ENCODE results near the gene EHBP1L1. TPM values are rescaled to one million over a fixed set of nuclear protein-coding genes. Genes with fewer than 3 reads are reported as not detected.

EHBP1L1 gene
- polyA plus RNA-seq, 1 donor (not counting 4 experiments of a cell fraction or from before 2014, with no cell fraction given) = 10.4 TPM

DNA sequence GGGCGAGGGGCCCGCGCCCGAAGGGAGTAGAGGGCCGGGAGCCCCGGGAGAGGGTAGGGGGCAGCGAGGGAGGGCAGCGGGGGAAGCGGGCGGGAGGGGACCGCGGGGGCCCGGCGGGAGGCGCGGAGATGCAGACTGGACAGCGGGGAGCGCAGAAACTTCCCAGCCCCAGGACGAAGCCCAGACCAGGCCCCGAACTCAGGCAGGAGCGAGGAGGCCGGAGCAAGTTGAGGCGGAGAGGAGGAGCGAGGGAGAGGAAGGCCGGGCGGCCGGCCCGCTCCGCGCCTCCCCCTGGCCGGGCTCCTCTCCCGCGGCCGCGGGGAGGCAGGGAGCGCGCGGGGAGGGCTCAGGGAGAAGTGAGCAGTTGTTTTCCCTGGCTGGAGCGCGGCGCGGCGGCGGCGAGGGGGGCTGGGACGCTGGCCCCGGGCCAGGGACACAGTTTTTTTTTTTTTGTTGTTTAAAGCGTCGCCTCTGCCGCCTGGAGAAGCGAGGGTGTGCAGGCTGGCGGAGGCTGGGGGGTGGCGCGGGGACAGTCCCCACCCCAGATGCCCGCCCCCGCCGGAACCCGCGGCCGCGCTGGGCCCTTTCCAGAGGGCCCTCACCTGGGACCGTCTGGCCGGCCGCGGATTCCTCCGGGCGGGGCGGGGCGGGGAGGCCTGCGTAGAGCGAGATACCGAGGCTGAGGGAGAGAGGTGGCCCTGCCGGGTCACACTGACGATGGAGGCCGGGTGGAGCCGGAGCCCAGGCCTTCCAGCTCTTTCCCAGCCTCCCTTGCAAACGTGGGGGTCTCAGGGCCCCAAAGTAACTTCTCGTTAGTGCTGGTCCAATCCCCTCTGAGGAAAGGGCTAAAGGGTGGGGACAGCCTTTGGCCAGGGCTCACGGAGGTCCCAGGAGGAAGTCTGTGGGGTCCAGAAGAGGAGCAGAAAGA is 17.6 kb upstream of the EHBP1L1 start, which contains the start of gene LTBP3:
Gene LTBP3, minus strand, starts transcription at position 358 of the 928 bp plus-strand sequence. CDS start 400 bp downstream, outside the sequence.
- peak within 1 kb of the TSS; percentile 21 to 50 (median 31) for H3K4me3 ChIP-seq (ENCODE audit: control insufficient read depth in 2 of 3, extremely low read depth in 1 of 3, insufficient read depth in 2 of 3, low read depth in 1 of 3, low read length in 3 of 3)
- dilution Hi-C loops (cut with MboI; ENCODE audit: extremely low pct_ligation_motif_present, low sequenced_read_pairs) = no loop called here
- no peaks in the 10 kb centered on the region for H3K27me3 ChIP-seq (ENCODE audit: control insufficient read depth, extremely low read depth, insufficient read depth, low read length)
- H3K9me1 ChIP-seq (ENCODE audit: control insufficient read depth, extremely low read depth, insufficient read depth, low read length) = peaks cover 2% of the 10 kb centered on the region
- no peaks in the 10 kb centered on the region for H3K79me2 ChIP-seq (ENCODE audit: control insufficient read depth, insufficient read depth, low read length)
- peak within 1 kb of the TSS; percentile 73 for H3K4me2 ChIP-seq (ENCODE audit: control insufficient read depth, extremely low read depth, insufficient read depth, low read depth, low read length)
- no peaks in the 10 kb centered on the region for H4K20me1 ChIP-seq (ENCODE audit: control insufficient read depth, extremely low read depth, insufficient read depth, low read length)
- TF ChIP-seq, protein P1, sequence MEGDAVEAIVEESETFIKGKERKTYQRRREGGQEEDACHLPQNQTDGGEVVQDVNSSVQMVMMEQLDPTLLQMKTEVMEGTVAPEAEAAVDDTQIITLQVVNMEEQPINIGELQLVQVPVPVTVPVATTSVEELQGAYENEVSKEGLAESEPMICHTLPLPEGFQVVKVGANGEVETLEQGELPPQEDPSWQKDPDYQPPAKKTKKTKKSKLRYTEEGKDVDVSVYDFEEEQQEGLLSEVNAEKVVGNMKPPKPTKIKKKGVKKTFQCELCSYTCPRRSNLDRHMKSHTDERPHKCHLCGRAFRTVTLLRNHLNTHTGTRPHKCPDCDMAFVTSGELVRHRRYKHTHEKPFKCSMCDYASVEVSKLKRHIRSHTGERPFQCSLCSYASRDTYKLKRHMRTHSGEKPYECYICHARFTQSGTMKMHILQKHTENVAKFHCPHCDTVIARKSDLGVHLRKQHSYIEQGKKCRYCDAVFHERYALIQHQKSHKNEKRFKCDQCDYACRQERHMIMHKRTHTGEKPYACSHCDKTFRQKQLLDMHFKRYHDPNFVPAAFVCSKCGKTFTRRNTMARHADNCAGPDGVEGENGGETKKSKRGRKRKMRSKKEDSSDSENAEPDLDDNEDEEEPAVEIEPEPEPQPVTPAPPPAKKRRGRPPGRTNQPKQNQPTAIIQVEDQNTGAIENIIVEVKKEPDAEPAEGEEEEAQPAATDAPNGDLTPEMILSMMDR (optimal IDR thresholded peaks at IDR 0.05 in 1 of 3, IDR thresholded peaks at IDR 0.05 in 1 of 3, conservative IDR thresholded peaks at IDR 0.05 in 1 of 3; ENCODE audit: extremely low read depth in 1 of 3, insufficient read depth in 2 of 3, low read length in 3 of 3) = no peak
- TF ChIP-seq EZH2 (IDR thresholded peaks at IDR 0.05; ENCODE audit: low read length) = no peak
- H3K27ac ChIP-seq (ENCODE audit: control insufficient read depth, insufficient read depth, low read length) = peak within 1 kb of the TSS; percentile 34
- H3K36me3 ChIP-seq (ENCODE audit: control insufficient read depth in 2 of 2, extremely low read depth in 1 of 2, insufficient read depth in 2 of 2, low read length in 2 of 2) = no peaks in the 10 kb centered on the region
- H3K4me1 ChIP-seq (ENCODE audit: control insufficient read depth, extremely low read depth, insufficient read depth, low read length) = peaks cover 51% of the 10 kb centered on the region
- no peaks in the 10 kb centered on the region for H3K9me3 ChIP-seq (ENCODE audit: control insufficient read depth, low read depth, low read length)
- peak within 1 kb of the TSS; percentile 30 for H2AFZ ChIP-seq (ENCODE audit: control insufficient read depth, low read length)
- peak within 1 kb of the TSS; percentile 53 for H3K9ac ChIP-seq (ENCODE audit: control insufficient read depth, extremely low read depth, insufficient read depth, low read length)
- no peak for DNase-seq (ENCODE audit: low read depth, low spot score)
- FAIRE-seq = no peak

DNA sequence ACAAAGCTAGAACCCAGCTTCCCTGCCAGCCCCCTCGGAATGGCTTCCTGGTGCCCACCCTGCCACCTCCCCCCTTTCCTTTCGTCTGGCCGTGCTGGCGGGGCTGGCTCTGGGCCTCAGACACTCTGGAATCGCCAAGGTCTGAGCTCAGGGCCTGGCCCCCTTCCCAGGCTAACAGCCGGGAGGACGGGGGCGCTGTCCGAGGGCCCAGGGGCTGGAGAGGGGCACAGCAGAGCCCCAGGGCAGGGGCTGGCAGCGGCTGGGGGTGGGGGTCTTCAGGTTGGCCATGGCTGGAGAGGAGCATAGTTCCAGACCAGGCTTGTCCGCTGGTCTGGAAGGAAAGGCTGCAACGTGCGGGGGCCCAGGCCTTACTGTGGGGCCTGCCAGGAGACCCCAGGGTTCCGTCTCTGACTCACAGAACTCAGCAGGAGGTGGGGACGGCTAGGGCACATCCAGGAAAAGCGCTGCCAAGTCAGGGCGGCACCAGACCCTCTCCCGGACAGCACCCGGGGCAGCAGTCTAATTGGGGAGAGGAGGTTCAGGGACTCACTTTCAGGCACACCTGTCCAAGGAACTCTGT is 16.8 kb upstream of the EHBP1L1 start:
- Histone ChIP-seq H3K36me3 (ENCODE audit: control insufficient read depth in 2 of 2, extremely low read depth in 1 of 2, insufficient read depth in 2 of 2, low read length in 2 of 2) (no peaks in the 10 kb centered on the region), H4K20me1 (ENCODE audit: control insufficient read depth, extremely low read depth, insufficient read depth, low read length) (no peaks in the 10 kb centered on the region), H3K79me2 (ENCODE audit: control insufficient read depth, insufficient read depth, low read length) (no peaks in the 10 kb centered on the region), H3K27ac (ENCODE audit: control insufficient read depth, insufficient read depth, low read length) (peak overlapping the region; percentile 34), H2AFZ (ENCODE audit: control insufficient read depth, low read length) (no peak overlapping the region), H3K27me3 (ENCODE audit: control insufficient read depth, extremely low read depth, insufficient read depth, low read length) (no peaks in the 10 kb centered on the region), H3K9me1 (ENCODE audit: control insufficient read depth, extremely low read depth, insufficient read depth, low read length) (peaks cover 2% of the 10 kb centered on the region), H3K9me3 (ENCODE audit: control insufficient read depth, low read depth, low read length) (no peaks in the 10 kb centered on the region), H3K4me1 (ENCODE audit: control insufficient read depth, extremely low read depth, insufficient read depth, low read length) (peaks cover 51% of the 10 kb centered on the region), H3K4me2 (ENCODE audit: control insufficient read depth, extremely low read depth, insufficient read depth, low read depth, low read length) (peak overlapping the region; percentile 55), H3K9ac (ENCODE audit: control insufficient read depth, extremely low read depth, insufficient read depth, low read length) (peak overlapping the region; percentile 24), H3K4me3 (ENCODE audit: control insufficient read depth in 2 of 3, extremely low read depth in 1 of 3, insufficient read depth in 2 of 3, low read depth in 1 of 3, low read length in 3 of 3) (no peak overlapping the region)
- dilution Hi-C loops (cut with MboI; ENCODE audit: extremely low pct_ligation_motif_present, low sequenced_read_pairs) = no loop called here
- DNase-seq (ENCODE audit: low read depth, low spot score) = no peak
- TF ChIP-seq, protein P1 (optimal IDR thresholded peaks at IDR 0.05 in 1 of 3, IDR thresholded peaks at IDR 0.05 in 1 of 3, conservative IDR thresholded peaks at IDR 0.05 in 1 of 3; ENCODE audit: extremely low read depth in 1 of 3, insufficient read depth in 2 of 3, low read length in 3 of 3) = no peak
- no peak for TF ChIP-seq EZH2 (IDR thresholded peaks at IDR 0.05; ENCODE audit: low read length)
- FAIRE-seq = no peak
